ENCODE measurements around the gene TOMM40.

GRCh38 chr19:44894052-44894400 lies 3.0 kb downstream of the TOMM40 start:
- TF ChIP-seq CTCF (IDR thresholded peaks at IDR 0.05; ENCODE audit: poor library complexity) (no peak), EZH2 (IDR thresholded peaks at IDR 0.05; ENCODE audit: borderline replicate concordance) (no peak)

All from hepatocyte (in vitro differentiated cells).